Measurements from ENCODE around the gene PNPLA1.
A peak's percentile ranks its signal among the peaks of the same experiment; 100 is the strongest.

The PNPLA1 gene

GRCh38 chr6:36353411-36353915 is 83.6 kb downstream of the PNPLA1 start (continued):
- TF ChIP-seq ELK4 (IDR thresholded peaks at IDR 0.05; ENCODE audit: borderline replicate concordance, low read depth, low read length) (no peak), ZNF776 (tag by site-specific recombination; IDR thresholded peaks at IDR 0.05; ENCODE audit: borderline replicate concordance) (no peak), ZBTB49 (tag by site-specific recombination; IDR thresholded peaks at IDR 0.05; ENCODE audit: low read depth) (no peak), HOXC10 (CRISPR knock-in tag; IDR thresholded peaks at IDR 0.05) (no peak), ZNF202 (tag by site-specific recombination; IDR thresholded peaks at IDR 0.05; ENCODE audit: borderline replicate concordance) (no peak), ZNF132 (tag by site-specific recombination; IDR thresholded peaks at IDR 0.05; ENCODE audit: borderline replicate concordance) (no peak), PRDM4 (tag by site-specific recombination; IDR thresholded peaks at IDR 0.05) (no peak), GFI1B (tag by site-specific recombination; IDR thresholded peaks at IDR 0.05) (0 out of 2 replicates have a peak, but pooled peaks have one; percentile 15), ZBTB11 (tag by site-specific recombination; conservative IDR thresholded peaks at IDR 0.05; ENCODE audit: low read depth) (no peak), ZNF624 (tag by site-specific recombination; IDR thresholded peaks at IDR 0.05) (no peak), ZNF510 (tag by site-specific recombination; IDR thresholded peaks at IDR 0.05; ENCODE audit: insufficient replicate concordance) (no peak), REST (tag by site-specific recombination; IDR thresholded peaks at IDR 0.05) (no peak), SCRT1 (tag by site-specific recombination; IDR thresholded peaks at IDR 0.05; ENCODE audit: borderline replicate concordance) (no peak), ZNF138 (tag by site-specific recombination; IDR thresholded peaks at IDR 0.05; ENCODE audit: borderline replicate concordance) (no peak), ZBTB7A (tag by site-specific recombination; IDR thresholded peaks at IDR 0.05; ENCODE audit: low read depth) (no peak), SALL2 (tag by site-specific recombination; IDR thresholded peaks at IDR 0.05; ENCODE audit: borderline replicate concordance) (no peak), ZNF155 (tag by site-specific recombination; IDR thresholded peaks at IDR 0.05) (no peak), SP3 (tag by site-specific recombination; IDR thresholded peaks at IDR 0.05) (peak; percentile 77), FEZF1 (tag by site-specific recombination; IDR thresholded peaks at IDR 0.05) (no peak), ZNF830 (tag by site-specific recombination; IDR thresholded peaks at IDR 0.05; ENCODE audit: low read depth) (no peak), ZNF449 (tag by site-specific recombination; IDR thresholded peaks at IDR 0.05) (no peak), ZNF140 (tag by site-specific recombination; IDR thresholded peaks at IDR 0.05) (no peak), ZNF18 (tag by site-specific recombination; IDR thresholded peaks at IDR 0.05) (0 out of 2 replicates have a peak, but pooled peaks have one; percentile 20)

Data from HEK293 (cell line).